Lung microvascular endothelial cell (primary cell): Measurements from ENCODE around the gene DUSP16. TPM values are rescaled to one million over a fixed set of nuclear protein-coding genes. Genes with fewer than 3 reads are reported as not detected.
"Not testable (repeated sequence)": the region's sequence is repeated elsewhere in the genome, so short reads cannot be mapped to it uniquely, and the experiment has no call there.

ENCODE experiments used
- DNase-seq, 2 donors: peaks; one replicate each; pipeline versions ENCODE4 v3.0.0 to v3.0.0-alpha.2; 2010; ENCODE audit warnings: low read depth in 2 of 2
- total RNA-seq: library from RNA; depleted of rRNA; stranded (reverse); fragments of >200 nt; gene quantifications from 2 replicates; pipeline ENCODE4 v1.2.1, GENCODE V29; 2014

The DUSP16 gene
- total RNA-seq = 5.2 and 5.8 TPM in 2 replicates

- peak; percentile 95 to 97 for DNase-seq
Measured at GRCh38 chr12:12562585-12563261, at the start of gene DUSP16. Gene DUSP16 (minus strand): TSS chr12:12562863. CDS start chr12:12521098, 41,765 bp downstream.

GRCh38 chr12:12612358-12612757 lies 49.7 kb upstream of the DUSP16 start:
- DNase-seq = peak; percentile 76 to 78

- peak; percentile 96 to 97 for DNase-seq
Measured at GRCh38 chr12:12611512-12612306, 49.0 kb upstream of the DUSP16 start, which contains the start of gene CREBL2. Gene CREBL2 (plus strand): TSS chr12:12611876. CDS start chr12:12612173, 297 bp downstream.

DNA sequence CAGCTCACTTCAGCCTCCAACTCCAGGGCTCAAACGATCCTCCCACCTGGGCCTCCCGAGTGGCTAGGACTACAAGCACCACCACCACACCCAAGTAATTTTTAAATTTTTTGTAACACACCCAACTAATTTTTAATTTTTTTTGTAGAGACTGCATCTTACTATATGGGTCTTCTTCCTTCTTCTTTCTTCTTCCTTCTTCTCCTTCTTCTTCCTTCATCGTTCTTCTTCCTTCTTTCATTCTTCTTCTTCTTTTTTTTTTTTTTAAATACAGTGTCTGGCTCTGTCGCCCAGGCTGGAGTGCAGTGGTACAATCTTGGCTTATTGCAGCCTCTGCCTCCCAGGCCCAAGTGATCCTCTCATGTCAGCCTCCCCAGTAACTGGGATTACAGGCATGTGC lies 48.0 kb upstream of the DUSP16 start:
- no peak for DNase-seq

DNA sequence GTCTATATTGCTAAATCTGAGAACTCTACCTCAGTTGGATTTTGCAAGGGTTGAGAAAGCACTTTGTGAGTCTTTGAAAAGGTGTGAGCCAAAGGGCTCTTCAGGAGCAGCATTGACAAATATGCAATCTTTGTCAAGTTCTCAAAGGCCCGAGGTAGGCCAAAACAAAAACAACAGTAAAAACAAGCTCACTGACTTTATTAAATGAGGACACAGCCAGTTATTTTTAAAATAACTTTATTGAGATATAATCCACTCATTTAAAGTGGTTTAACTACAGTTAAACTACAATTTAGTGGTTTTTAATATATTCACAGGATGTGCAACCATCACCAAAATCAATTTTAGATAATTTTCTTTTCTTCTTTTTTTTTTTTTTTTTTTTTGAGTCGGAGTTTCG lies 47.0 kb upstream of the DUSP16 start:
- no peak for DNase-seq

DNA sequence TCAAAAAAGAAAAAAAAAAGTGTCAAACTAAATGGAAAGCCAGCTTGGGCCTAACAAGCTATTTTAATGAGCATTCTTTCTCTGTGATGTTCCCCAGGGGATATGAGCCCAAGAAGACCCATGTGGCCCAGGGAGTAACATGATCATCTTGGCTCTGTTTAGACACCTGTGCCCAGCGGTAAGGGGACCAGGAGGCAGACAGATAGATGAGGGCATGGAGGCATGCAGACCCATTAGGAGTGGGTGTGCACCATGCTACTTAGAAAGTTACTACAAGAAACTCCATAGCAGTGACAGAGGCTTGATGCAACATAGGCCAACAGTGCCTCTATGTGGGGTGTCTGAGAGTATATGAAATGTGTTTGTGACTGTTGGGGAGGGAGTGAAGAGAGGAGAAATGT lies 45.9 kb upstream of the DUSP16 start:
- DNase-seq = peak in 1 of 2 donors; percentile 28

GRCh38 chr12:12606781-12607589 lies 44.3 kb upstream of the DUSP16 start:
- no peak for DNase-seq

GRCh38 chr12:12604740-12605139 lies 42.1 kb upstream of the DUSP16 start:
- DNase-seq = no peak

DNA sequence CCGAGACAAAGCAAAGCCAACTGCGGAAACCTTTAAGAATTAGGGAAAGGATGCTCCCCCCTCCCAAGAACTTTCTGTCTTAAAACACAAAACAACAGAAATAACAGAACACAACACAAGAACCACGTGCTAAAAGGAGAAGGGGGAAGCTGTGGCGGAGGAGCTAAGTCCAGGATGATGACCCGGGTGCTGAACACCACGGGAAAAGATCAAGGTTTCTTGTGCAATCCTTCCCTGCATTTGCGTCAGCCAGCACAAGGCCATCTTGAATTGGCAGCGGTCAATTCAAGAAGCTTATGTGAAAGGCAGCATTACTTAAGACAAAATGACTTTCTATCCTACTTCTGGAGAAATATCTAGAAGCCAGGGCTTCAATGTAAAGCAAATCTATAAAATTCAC lies 38.0 kb upstream of the DUSP16 start:
- DNase-seq = no peak

DNA sequence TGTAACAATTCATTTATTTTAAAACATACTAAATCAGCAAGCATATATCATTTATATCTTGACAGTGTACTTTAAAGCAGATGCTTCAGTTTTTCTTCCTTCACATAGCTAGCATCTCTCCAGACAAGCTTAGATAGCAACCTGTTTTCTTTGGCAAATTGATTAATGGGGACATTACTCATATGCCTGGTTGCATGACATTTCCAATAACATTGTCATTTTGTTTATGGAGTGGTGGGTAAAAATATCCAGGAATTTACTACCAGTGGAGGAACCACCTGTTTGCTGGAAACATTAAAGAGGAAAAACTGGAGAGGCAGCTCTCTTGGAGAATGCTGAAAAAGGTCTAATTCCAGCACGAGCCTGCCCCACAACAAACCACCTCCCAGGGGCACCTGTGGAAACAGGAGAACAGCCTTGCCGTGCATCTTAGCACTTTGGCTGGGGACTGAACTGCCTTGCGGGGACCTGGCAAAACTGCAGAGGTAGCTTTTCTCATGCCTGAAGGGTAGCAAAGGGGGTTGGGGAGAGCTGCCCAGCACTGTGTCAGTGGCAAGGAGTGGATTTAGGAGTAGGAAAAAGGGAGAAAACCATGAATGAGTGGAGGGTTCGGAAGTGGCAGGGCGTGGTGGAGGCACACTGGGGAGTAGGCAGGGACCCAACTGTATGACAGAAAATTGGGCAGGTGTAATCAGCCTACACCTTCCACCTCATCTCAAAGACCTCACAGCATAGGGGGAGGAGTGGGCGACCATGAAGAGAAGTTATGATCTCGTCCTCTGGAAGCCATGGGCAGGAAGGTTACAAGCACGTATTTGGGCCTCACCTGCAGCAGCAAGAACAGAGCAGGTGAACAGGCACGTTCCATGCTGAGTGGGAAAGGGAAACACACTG lies 37.3 kb upstream of the DUSP16 start:
- peak in 1 of 2 donors; percentile 41 for DNase-seq

GRCh38 chr12:12598864-12599263 lies 36.2 kb upstream of the DUSP16 start:
- no peak for DNase-seq

DNA sequence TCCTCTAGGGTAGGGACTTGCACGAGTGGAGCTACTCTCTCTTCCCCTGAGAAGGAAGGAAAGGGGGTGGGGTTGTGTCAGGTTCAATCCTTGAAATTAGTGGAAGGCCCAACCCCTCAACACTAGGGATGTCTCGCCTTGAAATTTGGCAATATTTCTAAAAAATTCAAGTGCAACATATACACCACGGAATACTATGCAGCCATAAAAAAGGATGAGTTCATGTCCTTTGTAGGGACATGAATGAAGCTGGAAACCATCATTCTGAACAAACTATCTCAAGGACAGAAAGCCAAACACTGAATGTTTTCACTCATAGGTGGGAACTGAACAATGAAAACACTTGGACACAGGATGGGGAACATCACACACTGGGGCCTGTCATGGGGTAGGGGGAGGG lies 33.9 kb upstream of the DUSP16 start:
- DNase-seq = not testable (repeated sequence)

- DNase-seq = not testable (repeated sequence)
Measured at GRCh38 chr12:12595929-12596328, 33.3 kb upstream of the DUSP16 start.

- no peak for DNase-seq
Measured at GRCh38 chr12:12592930-12593329, 30.3 kb upstream of the DUSP16 start.

DNA sequence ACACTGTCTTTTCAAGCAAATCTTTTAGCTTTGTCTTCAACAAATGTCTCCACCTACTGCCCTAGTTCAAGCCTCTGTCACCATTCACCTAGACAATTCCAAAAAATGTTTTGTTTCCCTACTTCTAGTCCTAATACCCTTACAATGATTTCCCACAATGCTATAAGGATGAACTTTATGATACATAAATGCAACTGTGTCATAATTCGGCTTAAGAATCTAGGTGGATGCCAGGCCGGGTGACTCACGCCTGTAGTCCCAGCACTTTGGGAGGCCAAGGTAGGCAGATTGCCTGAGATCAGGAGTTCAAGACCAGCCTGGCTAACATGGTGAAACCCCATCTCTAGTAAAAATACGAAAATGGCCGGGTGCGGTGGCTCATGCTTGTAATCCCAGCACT lies 28.3 kb upstream of the DUSP16 start:
- DNase-seq = no peak

DNA sequence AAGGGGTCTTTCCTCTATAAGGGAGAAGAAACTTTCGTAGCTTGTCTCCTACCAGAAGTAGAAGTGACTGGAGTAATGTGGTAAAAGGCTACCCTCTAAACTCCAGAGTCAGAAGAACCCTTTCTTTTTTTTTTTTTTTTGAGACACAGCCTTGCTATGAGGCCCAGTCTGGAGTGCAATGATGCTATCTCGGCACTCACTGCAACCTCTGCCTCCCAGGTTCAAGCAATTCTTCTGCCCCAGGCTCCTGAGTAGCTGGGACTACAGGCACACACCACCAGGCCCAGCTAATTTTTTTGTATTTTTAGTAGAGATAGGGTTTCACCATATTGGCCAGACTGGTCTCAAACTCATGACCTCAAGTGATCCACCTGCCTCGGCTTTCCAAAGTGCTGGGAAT lies 25.8 kb upstream of the DUSP16 start:
- DNase-seq = not testable (repeated sequence)

- no peak for DNase-seq
Measured at GRCh38 chr12:12587878-12588277, 25.2 kb upstream of the DUSP16 start.

GRCh38 chr12:12586879-12587675 lies 24.4 kb upstream of the DUSP16 start:
- no peak for DNase-seq

- peak; percentile 14 to 73 for DNase-seq
Measured at GRCh38 chr12:12585115-12585863, 22.6 kb upstream of the DUSP16 start.
